ENCODE measurements around the gene SENP1. TPM values are rescaled to one million over a fixed set of nuclear protein-coding genes. Genes with fewer than 3 reads are reported as not detected.

Gene SENP1
- total and polyA plus RNA-seq, 2 experiments from 2014 or later = 8.6 to 27.7 TPM

DNA sequence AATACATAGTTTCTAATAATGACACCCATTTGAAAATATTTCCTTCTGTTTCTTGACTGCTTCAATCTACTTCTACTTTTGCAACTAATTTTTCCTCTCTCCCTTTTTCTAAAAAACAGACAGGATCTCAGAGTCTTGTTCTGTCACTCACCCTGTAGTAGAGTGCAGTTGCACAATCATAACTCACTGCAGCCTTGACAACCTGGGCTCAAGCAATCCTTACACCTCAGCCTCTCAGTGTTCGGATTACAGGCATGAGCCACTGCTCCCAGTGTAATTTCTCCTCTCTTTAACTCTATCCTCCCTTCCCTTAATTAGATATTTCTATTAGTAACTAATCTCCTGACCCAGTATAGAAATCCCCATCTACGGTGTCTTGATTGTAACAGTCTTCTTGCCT, 45.4 kb downstream of the SENP1 start (continued):
- TF ChIP-seq, protein P1, sequence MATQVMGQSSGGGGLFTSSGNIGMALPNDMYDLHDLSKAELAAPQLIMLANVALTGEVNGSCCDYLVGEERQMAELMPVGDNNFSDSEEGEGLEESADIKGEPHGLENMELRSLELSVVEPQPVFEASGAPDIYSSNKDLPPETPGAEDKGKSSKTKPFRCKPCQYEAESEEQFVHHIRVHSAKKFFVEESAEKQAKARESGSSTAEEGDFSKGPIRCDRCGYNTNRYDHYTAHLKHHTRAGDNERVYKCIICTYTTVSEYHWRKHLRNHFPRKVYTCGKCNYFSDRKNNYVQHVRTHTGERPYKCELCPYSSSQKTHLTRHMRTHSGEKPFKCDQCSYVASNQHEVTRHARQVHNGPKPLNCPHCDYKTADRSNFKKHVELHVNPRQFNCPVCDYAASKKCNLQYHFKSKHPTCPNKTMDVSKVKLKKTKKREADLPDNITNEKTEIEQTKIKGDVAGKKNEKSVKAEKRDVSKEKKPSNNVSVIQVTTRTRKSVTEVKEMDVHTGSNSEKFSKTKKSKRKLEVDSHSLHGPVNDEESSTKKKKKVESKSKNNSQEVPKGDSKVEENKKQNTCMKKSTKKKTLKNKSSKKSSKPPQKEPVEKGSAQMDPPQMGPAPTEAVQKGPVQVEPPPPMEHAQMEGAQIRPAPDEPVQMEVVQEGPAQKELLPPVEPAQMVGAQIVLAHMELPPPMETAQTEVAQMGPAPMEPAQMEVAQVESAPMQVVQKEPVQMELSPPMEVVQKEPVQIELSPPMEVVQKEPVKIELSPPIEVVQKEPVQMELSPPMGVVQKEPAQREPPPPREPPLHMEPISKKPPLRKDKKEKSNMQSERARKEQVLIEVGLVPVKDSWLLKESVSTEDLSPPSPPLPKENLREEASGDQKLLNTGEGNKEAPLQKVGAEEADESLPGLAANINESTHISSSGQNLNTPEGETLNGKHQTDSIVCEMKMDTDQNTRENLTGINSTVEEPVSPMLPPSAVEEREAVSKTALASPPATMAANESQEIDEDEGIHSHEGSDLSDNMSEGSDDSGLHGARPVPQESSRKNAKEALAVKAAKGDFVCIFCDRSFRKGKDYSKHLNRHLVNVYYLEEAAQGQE (IDR thresholded peaks at IDR 0.05; ENCODE audit: unreplicated experiment) = no peak
- TF ChIP-seq, protein P2, sequence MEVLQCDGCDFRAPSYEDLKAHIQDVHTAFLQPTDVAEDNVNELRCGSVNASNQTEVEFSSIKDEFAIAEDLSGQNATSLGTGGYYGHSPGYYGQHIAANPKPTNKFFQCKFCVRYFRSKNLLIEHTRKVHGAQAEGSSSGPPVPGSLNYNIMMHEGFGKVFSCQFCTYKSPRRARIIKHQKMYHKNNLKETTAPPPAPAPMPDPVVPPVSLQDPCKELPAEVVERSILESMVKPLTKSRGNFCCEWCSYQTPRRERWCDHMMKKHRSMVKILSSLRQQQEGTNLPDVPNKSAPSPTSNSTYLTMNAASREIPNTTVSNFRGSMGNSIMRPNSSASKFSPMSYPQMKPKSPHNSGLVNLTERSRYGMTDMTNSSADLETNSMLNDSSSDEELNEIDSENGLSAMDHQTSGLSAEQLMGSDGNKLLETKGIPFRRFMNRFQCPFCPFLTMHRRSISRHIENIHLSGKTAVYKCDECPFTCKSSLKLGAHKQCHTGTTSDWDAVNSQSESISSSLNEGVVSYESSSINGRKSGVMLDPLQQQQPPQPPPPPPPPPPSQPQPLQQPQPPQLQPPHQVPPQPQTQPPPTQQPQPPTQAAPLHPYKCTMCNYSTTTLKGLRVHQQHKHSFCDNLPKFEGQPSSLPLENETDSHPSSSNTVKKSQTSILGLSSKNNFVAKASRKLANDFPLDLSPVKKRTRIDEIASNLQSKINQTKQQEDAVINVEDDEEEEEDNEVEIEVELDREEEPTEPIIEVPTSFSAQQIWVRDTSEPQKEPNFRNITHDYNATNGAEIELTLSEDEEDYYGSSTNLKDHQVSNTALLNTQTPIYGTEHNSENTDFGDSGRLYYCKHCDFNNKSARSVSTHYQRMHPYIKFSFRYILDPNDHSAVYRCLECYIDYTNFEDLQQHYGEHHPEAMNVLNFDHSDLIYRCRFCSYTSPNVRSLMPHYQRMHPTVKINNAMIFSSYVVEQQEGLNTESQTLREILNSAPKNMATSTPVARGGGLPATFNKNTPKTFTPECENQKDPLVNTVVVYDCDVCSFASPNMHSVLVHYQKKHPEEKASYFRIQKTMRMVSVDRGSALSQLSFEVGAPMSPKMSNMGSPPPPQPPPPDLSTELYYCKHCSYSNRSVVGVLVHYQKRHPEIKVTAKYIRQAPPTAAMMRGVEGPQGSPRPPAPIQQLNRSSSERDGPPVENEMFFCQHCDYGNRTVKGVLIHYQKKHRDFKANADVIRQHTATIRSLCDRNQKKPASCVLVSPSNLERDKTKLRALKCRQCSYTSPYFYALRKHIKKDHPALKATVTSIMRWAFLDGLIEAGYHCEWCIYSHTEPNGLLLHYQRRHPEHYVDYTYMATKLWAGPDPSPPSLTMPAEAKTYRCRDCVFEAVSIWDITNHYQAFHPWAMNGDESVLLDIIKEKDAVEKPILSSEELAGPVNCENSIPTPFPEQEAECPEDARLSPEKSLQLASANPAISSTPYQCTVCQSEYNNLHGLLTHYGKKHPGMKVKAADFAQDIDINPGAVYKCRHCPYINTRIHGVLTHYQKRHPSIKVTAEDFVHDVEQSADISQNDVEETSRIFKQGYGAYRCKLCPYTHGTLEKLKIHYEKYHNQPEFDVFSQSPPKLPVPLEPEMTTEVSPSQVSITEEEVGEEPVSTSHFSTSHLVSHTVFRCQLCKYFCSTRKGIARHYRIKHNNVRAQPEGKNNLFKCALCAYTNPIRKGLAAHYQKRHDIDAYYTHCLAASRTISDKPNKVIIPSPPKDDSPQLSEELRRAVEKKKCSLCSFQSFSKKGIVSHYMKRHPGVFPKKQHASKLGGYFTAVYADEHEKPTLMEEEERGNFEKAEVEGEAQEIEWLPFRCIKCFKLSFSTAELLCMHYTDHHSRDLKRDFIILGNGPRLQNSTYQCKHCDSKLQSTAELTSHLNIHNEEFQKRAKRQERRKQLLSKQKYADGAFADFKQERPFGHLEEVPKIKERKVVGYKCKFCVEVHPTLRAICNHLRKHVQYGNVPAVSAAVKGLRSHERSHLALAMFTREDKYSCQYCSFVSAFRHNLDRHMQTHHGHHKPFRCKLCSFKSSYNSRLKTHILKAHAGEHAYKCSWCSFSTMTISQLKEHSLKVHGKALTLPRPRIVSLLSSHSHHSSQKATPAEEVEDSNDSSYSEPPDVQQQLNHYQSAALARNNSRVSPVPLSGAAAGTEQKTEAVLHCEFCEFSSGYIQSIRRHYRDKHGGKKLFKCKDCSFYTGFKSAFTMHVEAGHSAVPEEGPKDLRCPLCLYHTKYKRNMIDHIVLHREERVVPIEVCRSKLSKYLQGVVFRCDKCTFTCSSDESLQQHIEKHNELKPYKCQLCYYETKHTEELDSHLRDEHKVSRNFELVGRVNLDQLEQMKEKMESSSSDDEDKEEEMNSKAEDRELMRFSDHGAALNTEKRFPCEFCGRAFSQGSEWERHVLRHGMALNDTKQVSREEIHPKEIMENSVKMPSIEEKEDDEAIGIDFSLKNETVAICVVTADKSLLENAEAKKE (CRISPR knock-in tag; IDR thresholded peaks at IDR 0.05) = no peak

DNA sequence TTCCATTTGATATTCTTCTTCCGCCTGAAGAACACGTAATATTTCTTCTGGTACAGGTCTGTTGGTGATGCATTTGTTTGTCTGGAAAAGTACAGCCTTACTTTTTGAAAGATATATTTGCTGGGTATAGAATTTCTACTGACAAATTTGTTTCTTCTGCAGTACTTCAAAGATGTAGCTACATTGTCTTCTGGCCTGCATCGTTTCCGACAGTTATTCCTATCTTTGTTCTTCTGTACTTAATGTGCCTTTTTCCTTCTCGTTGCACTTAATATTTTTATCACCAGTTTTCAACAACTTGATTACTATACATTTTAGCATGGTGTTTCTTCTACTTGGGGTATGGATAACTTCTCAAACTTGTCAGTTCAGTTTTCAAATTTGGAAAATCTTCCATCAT, 47.1 kb downstream of the SENP1 start:
- peaks cover 27% of the 10 kb centered on the region for H3K36me3 ChIP-seq (ENCODE audit: insufficient read depth)
- peaks cover 13% of the 10 kb centered on the region; the same call in 1 of the 2 replicates for H4K20me1 ChIP-seq (replicated peaks; ENCODE audit: insufficient read depth)
- H3K4me3 ChIP-seq = no peak overlapping the region
- peaks cover 38% of the 10 kb centered on the region for H3K36me3 Mint-ChIP-seq (ENCODE audit: low read depth)
- no peaks in the 10 kb centered on the region for H3K9me3 Mint-ChIP-seq
- H3K9me2 ChIP-seq (ENCODE audit: insufficient read depth) = no peaks in the 10 kb centered on the region
- H3F3A ChIP-seq (replicated peaks; ENCODE audit: low read depth) = no peaks in the 10 kb centered on the region
- H3K4me2 ChIP-seq = no peak overlapping the region
- no peak for DNase-seq (ENCODE audit: low spot score)
- H3K79me2 ChIP-seq (replicated peaks; ENCODE audit: insufficient read depth) = no peaks in the 10 kb centered on the region
- no peak overlapping the region for H3K4me3 Mint-ChIP-seq
- H3K27me3 Mint-ChIP-seq (ENCODE audit: insufficient read depth, low read depth, poor library complexity) = no peaks in the 10 kb centered on the region
- H2AFZ ChIP-seq = no peak overlapping the region
- no peaks in the 10 kb centered on the region for H3K4me1 Mint-ChIP-seq
- no peak overlapping the region for H3K27ac Mint-ChIP-seq
- ATAC-seq = no peak
- no peak overlapping the region for H3K27ac ChIP-seq (ENCODE audit: low read depth)
- no peaks in the 10 kb centered on the region for H3K27me3 ChIP-seq (ENCODE audit: insufficient read depth)
- H3K4me1 ChIP-seq (ENCODE audit: insufficient read depth) = no peaks in the 10 kb centered on the region
- TF ChIP-seq CREB1 (CRISPR knock-in tag; IDR thresholded peaks at IDR 0.05; ENCODE audit: low read depth) (no peak), STAT1 (IDR thresholded peaks at IDR 0.05; ENCODE audit: unreplicated experiment) (no peak), EZH2 (IDR thresholded peaks at IDR 0.05; ENCODE audit: low read depth, unreplicated experiment) (no peak), ZNF331 (CRISPR knock-in tag; IDR thresholded peaks at IDR 0.05; ENCODE audit: low read depth) (no peak)
- TF ChIP-seq, protein P1 (IDR thresholded peaks at IDR 0.05; ENCODE audit: unreplicated experiment) = no peak
- TF ChIP-seq, protein P3, sequence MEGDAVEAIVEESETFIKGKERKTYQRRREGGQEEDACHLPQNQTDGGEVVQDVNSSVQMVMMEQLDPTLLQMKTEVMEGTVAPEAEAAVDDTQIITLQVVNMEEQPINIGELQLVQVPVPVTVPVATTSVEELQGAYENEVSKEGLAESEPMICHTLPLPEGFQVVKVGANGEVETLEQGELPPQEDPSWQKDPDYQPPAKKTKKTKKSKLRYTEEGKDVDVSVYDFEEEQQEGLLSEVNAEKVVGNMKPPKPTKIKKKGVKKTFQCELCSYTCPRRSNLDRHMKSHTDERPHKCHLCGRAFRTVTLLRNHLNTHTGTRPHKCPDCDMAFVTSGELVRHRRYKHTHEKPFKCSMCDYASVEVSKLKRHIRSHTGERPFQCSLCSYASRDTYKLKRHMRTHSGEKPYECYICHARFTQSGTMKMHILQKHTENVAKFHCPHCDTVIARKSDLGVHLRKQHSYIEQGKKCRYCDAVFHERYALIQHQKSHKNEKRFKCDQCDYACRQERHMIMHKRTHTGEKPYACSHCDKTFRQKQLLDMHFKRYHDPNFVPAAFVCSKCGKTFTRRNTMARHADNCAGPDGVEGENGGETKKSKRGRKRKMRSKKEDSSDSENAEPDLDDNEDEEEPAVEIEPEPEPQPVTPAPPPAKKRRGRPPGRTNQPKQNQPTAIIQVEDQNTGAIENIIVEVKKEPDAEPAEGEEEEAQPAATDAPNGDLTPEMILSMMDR (conservative IDR thresholded peaks at IDR 0.05; ENCODE audit: low read depth in 2 of 2) = no peak
- TF ChIP-seq, protein P4, sequence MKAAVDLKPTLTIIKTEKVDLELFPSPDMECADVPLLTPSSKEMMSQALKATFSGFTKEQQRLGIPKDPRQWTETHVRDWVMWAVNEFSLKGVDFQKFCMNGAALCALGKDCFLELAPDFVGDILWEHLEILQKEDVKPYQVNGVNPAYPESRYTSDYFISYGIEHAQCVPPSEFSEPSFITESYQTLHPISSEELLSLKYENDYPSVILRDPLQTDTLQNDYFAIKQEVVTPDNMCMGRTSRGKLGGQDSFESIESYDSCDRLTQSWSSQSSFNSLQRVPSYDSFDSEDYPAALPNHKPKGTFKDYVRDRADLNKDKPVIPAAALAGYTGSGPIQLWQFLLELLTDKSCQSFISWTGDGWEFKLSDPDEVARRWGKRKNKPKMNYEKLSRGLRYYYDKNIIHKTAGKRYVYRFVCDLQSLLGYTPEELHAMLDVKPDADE (IDR thresholded peaks at IDR 0.05) = no peak
